HCT116 (cell line): ENCODE results near the gene RHOU. TPM values are rescaled to one million over a fixed set of nuclear protein-coding genes. Genes with fewer than 3 reads are reported as not detected.

ENCODE experiments used
- ATAC-seq: fragments of 200-7000 bp; cut with Tn5 transposase; 2 replicates; pipeline ENCODE4 v1.9.1; 2020; ENCODE audit warnings: mild to moderate bottlenecking, moderate library complexity
- BruUV-seq: library from RNA; stranded (reverse); fragments of 400-500 nt; replicated peaks from 2 replicates; lab custom pipeline; 2021; lab: Mats Ljungman, UMichigan
- CTCF ChIA-PET: fragments of 300-600 bp; sonication (Branson Sonifier 250); formaldehyde crosslinking; loops from one replicate; lab custom pipeline; 2021; ENCODE audit warnings: antibody characterized with exemption; lab: Charles Lee
- POLR2A ChIA-PET: fragments of 300-600, 350-600 bp; sonication (Branson Sonifier 250); formaldehyde crosslinking; loops from one replicate; lab custom pipeline; 2021; ENCODE audit warnings: antibody characterized with exemption; lab: Charles Lee
- RAD21 ChIA-PET, 2 experiments: fragments of 300-600 bp; sonication (Branson Sonifier 250); formaldehyde crosslinking; loops; one replicate each; lab custom pipeline; 2023; ENCODE audit warnings: low total read pairs in 2 of 2; ENCODE audit not compliant: uncharacterized antibody in 2 of 2, unreplicated experiment in 2 of 2, low non-redundant PET in 1 of 2; lab: Charles Lee
- DNase-seq: peaks from one replicate; pipeline ENCODE4 v3.0.0-alpha.2; 2010; ENCODE audit warnings: low read depth, low spot score
- H2AFZ ChIP-seq: fragments of 200-600 bp; shearing (Covaris generic), sonication (generic); 2 replicates; pipeline ENCODE4 v1.6.1; 2017; ENCODE audit warnings: low read depth, mixed run types, mixed read lengths, antibody characterized with exemption, low read length; ENCODE audit not compliant: poor library complexity, severe bottlenecking
- H3K27ac ChIP-seq: 2 replicates; pipeline ENCODE4 v1.5.1; 2012; ENCODE audit warnings: low read depth, low read length
- H3K27me3 ChIP-seq: fragments of 200-600 bp; sonication (generic); 2 replicates; pipeline ENCODE4 v1.6.1; 2016; ENCODE audit warnings: mixed run types, low read length, mixed read lengths; ENCODE audit not compliant: insufficient read depth
- H3K36me3 ChIP-seq, 2 experiments: fragments of 200-500 bp in 1 of 2; fragments of 200-600 bp in 1 of 2; sonication (Bioruptor generic) in 1 of 2; sonication (generic) in 1 of 2; 2 replicates each; pipeline versions ENCODE4 v1.5.1 to v1.6.1; 2014 to 2016; ENCODE audit warnings: low read length in 2 of 2, inconsistent platforms in 1 of 2, mixed read lengths in 1 of 2, mixed run types in 1 of 2; ENCODE audit not compliant: insufficient read depth in 2 of 2, control insufficient read depth in 1 of 2
- H3K4me1 ChIP-seq, 2 experiments: fragments of 200-600 bp in 1 of 2; sonication (generic) in 1 of 2; 2 replicates each; pipeline versions ENCODE4 v1.5.1 to v1.6.1; 2012 to 2017; ENCODE audit warnings: low read length in 2 of 2, inconsistent platforms in 1 of 2, mild to moderate bottlenecking in 1 of 2, mixed read lengths in 1 of 2, mixed run types in 1 of 2, moderate library complexity in 1 of 2; ENCODE audit not compliant: insufficient read depth in 2 of 2, control insufficient read depth in 1 of 2
- H3K4me2 ChIP-seq: fragments of 200-600 bp; sonication (generic); 2 replicates; pipeline ENCODE4 v1.6.1; 2017; ENCODE audit warnings: mixed run types, low read length, mixed read lengths
- H3K4me3 ChIP-seq, 2 experiments: fragments of 200-600 bp in 1 of 2; sonication (generic) in 1 of 2; replicated peaks in 1 of 2; 2 replicates each; pipeline ENCODE4 v1.5.1; 2011 to 2016; ENCODE audit warnings: low read length in 2 of 2, control low read depth in 1 of 2, low read depth in 1 of 2, mild to moderate bottlenecking in 1 of 2, mixed read lengths in 1 of 2, mixed run types in 1 of 2
- H3K79me2 ChIP-seq: fragments of 200-600 bp; sonication (generic); 2 replicates; pipeline ENCODE4 v1.6.1; 2017; ENCODE audit warnings: mild to moderate bottlenecking, mixed run types, low read length, moderate library complexity, mixed read lengths; ENCODE audit not compliant: insufficient read depth
- H3K9ac ChIP-seq: fragments of 200-600 bp; sonication (generic); 2 replicates; pipeline ENCODE4 v1.6.1; 2016; ENCODE audit warnings: low read length, mixed read lengths
- H3K9me2 ChIP-seq: fragments of 200-600 bp; sonication (generic), shearing (Covaris generic); 2 replicates; pipeline ENCODE4 v1.6.1; 2017; ENCODE audit warnings: mixed run types, mild to moderate bottlenecking, moderate library complexity; ENCODE audit not compliant: insufficient read depth
- H3K9me3 ChIP-seq, 2 experiments: fragments of 200-500 bp in 1 of 2; fragments of 200-600 bp in 1 of 2; sonication (Bioruptor generic) in 1 of 2; sonication (generic) in 1 of 2; 2 replicates each; pipeline ENCODE4 v1.6.1; 2014 to 2017; ENCODE audit warnings: low read length in 2 of 2, mixed read lengths in 2 of 2, inconsistent platforms in 1 of 2, low read depth in 1 of 2, mild to moderate bottlenecking in 1 of 2, mixed run types in 1 of 2, moderate library complexity in 1 of 2; ENCODE audit not compliant: control insufficient read depth in 1 of 2, insufficient read depth in 1 of 2
- H4K20me1 ChIP-seq: fragments of 200-600 bp; sonication (generic), shearing (Covaris generic); 2 replicates; pipeline ENCODE4 v1.6.1; 2017; ENCODE audit warnings: mixed run types, mild to moderate bottlenecking, moderate library complexity; ENCODE audit not compliant: insufficient read depth
- ELF1 ChIP-seq: IDR thresholded peaks from 2 replicates; pipeline ENCODE4 v1.6.1; 2012; ENCODE audit warnings: low read depth, borderline replicate concordance
- EZH2 ChIP-seq: fragments of 200-600 bp; sonication (generic); IDR thresholded peaks from 2 replicates; pipeline ENCODE4 v1.6.1; 2017; ENCODE audit warnings: antibody characterized with exemption, mixed run types
- JUND ChIP-seq: IDR thresholded peaks from 2 replicates; pipeline ENCODE4 v1.6.1; 2012
- RAD21 ChIP-seq: IDR thresholded peaks from 2 replicates; pipeline ENCODE4 v1.6.1; 2012; ENCODE audit warnings: low read depth, mild to moderate bottlenecking
- SRF ChIP-seq: IDR thresholded peaks from 2 replicates; pipeline ENCODE4 v1.6.1; 2012; ENCODE audit warnings: low read depth
- TCF7L2 ChIP-seq: IDR thresholded peaks from 2 replicates; pipeline ENCODE4 v1.7.0; 2011; ENCODE audit warnings: borderline replicate concordance, inconsistent platforms; ENCODE audit not compliant: insufficient read depth, insufficient read length; ENCODE audit errors: extremely low read depth
- ZNF274 ChIP-seq: fragments of 200-500 bp; sonication (Bioruptor generic); IDR thresholded peaks from 2 replicates; pipeline ENCODE4 v1.6.1; 2014; ENCODE audit warnings: mild to moderate bottlenecking, low read depth, low read length, inconsistent platforms
- intact Hi-C: fragments of 100-400 bp; cut with micrococcal nuclease; formaldehyde crosslinking; loops from 2 replicates; pipeline ENCODE4 v1.10.0; 2022
- total RNA-seq: library from RNA; stranded (reverse); gene quantifications from one replicate; pipeline ENCODE4 v1.2.1, GENCODE V29; 2021; ENCODE audit not compliant: unreplicated experiment
- TF ChIP-seq, protein P1 (sequence below), 3 experiments: fragments of 200-600 bp in 1 of 3; sonication (generic) in 1 of 3; IDR thresholded peaks in 2 of 3; conservative IDR thresholded peaks in 1 of 3; 2 replicates each; pipeline ENCODE4 v1.5.1; 2012 to 2017; ENCODE audit warnings: low read depth in 2 of 3, low read length in 2 of 3, antibody characterized with exemption in 1 of 3, borderline replicate concordance in 1 of 3, control low read depth in 1 of 3, mild to moderate bottlenecking in 1 of 3, mixed read lengths in 1 of 3, mixed run types in 1 of 3, moderate library complexity in 1 of 3; ENCODE audit not compliant: insufficient read depth in 1 of 3
- TF ChIP-seq, protein P2 (sequence below): IDR thresholded peaks from 2 replicates; pipeline ENCODE4 v1.6.1; 2012
- TF ChIP-seq, protein P3 (sequence below): IDR thresholded peaks from 2 replicates; pipeline ENCODE4 v1.6.1; 2011; ENCODE audit warnings: mild to moderate bottlenecking, low read length, moderate library complexity; ENCODE audit not compliant: insufficient replicate concordance; ENCODE audit errors: extremely low read depth

The RHOU gene
- total RNA-seq, 1 experiment from 2014 or later, result 4.0 TPM

DNA sequence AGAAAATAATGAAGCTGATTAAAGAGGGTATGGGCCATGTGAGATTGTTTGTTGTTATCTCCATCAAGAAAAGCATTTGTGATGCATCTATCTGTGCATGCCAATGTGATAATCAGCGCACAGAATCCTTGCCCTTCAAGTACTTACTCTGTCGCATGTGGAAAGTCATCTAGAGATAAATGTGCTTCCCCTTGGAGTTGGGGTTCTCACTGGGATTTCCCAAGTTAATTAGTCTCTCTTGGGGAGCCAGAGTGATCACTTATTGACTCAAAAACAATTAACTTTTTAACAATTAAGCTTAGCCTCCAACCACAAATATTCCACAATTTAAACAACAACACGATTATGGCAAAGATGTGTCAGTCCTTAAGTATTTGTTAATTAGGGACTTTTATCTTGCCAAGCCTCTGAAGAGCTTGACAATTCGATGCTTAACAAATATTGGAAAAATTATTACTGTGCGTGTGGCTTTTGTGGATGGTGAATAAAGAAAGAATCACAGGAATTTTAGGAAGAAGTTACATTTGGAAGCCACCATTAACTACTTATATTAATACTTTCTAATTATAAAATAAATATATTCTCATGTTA, 17.5 kb downstream of the RHOU start:
- Histone ChIP-seq H3K36me3 (no peaks in the 10 kb centered on the region), H3K27me3 (peaks cover 35% of the 10 kb centered on the region), H3K4me2 (no peak overlapping the region), H3K27ac (no peak overlapping the region), H3K79me2 (no peaks in the 10 kb centered on the region), H3K9me2 (no peaks in the 10 kb centered on the region), H3K4me3 (no peak overlapping the region), H3K9ac (no peak overlapping the region)
- POLR2A ChIA-PET, result no interaction called here
- no TSS peak for BruUV-seq
- TF ChIP-seq TCF7L2 (no peak), SRF (no peak), EZH2 (no peak), JUND (no peak), ZNF274 (no peak), RAD21 (no peak), ELF1 (no peak)
- TF ChIP-seq, protein P1, sequence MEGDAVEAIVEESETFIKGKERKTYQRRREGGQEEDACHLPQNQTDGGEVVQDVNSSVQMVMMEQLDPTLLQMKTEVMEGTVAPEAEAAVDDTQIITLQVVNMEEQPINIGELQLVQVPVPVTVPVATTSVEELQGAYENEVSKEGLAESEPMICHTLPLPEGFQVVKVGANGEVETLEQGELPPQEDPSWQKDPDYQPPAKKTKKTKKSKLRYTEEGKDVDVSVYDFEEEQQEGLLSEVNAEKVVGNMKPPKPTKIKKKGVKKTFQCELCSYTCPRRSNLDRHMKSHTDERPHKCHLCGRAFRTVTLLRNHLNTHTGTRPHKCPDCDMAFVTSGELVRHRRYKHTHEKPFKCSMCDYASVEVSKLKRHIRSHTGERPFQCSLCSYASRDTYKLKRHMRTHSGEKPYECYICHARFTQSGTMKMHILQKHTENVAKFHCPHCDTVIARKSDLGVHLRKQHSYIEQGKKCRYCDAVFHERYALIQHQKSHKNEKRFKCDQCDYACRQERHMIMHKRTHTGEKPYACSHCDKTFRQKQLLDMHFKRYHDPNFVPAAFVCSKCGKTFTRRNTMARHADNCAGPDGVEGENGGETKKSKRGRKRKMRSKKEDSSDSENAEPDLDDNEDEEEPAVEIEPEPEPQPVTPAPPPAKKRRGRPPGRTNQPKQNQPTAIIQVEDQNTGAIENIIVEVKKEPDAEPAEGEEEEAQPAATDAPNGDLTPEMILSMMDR (IDR thresholded peaks at IDR 0.05 in 2 of 3, conservative IDR thresholded peaks at IDR 0.05 in 1 of 3; ENCODE audit: borderline replicate concordance in 1 of 3, insufficient read depth in 1 of 3, low read depth in 2 of 3, low read length in 2 of 3), result no peak
- TF ChIP-seq, protein P2, sequence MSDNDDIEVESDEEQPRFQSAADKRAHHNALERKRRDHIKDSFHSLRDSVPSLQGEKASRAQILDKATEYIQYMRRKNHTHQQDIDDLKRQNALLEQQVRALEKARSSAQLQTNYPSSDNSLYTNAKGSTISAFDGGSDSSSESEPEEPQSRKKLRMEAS, result no peak
- TF ChIP-seq, protein P3, sequence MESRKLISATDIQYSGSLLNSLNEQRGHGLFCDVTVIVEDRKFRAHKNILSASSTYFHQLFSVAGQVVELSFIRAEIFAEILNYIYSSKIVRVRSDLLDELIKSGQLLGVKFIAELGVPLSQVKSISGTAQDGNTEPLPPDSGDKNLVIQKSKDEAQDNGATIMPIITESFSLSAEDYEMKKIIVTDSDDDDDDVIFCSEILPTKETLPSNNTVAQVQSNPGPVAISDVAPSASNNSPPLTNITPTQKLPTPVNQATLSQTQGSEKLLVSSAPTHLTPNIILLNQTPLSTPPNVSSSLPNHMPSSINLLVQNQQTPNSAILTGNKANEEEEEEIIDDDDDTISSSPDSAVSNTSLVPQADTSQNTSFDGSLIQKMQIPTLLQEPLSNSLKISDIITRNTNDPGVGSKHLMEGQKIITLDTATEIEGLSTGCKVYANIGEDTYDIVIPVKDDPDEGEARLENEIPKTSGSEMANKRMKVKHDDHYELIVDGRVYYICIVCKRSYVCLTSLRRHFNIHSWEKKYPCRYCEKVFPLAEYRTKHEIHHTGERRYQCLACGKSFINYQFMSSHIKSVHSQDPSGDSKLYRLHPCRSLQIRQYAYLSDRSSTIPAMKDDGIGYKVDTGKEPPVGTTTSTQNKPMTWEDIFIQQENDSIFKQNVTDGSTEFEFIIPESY, result no peak
- TF ChIP-seq, all 23 proteins: peak for 0
- ATAC-seq, result no peak
- CTCF ChIA-PET, result no interaction called here
- Histone ChIP-seq H3K4me1 (no peaks in the 10 kb centered on the region), H4K20me1 (no peaks in the 10 kb centered on the region), H2AFZ (no peak overlapping the region), H3K9me3 (no peaks in the 10 kb centered on the region)
- intact Hi-C loops, result no loop called here
- DNase-seq, result no peak
- RAD21 ChIA-PET, result no interaction called here
